ENCODE measurements around the gene GPATCH4. TPM values are rescaled to one million over a fixed set of nuclear protein-coding genes. Genes with fewer than 3 reads are reported as not detected.

Gene GPATCH4
- total RNA-seq, 1 experiment from 2014 or later = 84.2 TPM

DNA sequence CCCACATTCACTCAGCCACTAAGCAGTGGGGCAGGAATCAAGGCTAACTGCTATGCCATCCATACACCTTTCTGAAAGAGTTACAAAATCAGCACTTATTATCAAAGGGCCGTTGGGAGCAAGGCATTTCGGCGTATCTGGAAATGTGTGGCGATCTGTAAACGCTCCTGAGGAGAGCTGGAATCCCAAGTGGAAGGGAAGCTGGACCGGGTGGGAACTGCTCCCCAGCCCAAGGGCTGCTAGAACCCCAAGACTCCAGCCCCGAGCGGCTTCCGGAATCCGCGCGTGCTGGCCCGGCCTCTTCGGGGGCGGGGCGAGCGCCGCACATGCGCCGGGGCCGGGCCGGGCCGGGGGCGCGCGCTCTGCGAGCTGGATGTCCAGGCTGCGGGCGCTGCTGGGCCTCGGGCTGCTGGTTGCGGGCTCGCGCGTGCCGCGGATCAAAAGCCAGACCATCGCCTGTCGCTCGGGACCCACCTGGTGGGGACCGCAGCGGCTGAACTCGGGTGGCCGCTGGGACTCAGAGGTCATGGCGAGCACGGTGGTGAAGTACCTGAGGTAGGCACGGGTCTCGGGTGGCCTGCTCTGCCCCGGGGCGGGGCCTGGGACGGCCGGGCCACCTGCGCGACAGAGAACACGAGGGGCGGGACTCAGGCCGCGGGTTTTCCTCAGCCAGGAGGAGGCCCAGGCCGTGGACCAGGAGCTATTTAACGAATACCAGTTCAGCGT, 9.7 kb downstream of the GPATCH4 start, which contains the start of gene NAXE:
Gene NAXE (plus strand): TSS at position 345 of the 726 bp plus-strand sequence. CDS start 29 bp downstream, at position 374.
- CTCF ChIA-PET = interaction anchor here (0.6 to 1.7 kb wide), 4 partner anchors 10 to 209 kb away, joined by 4 to 9 read pairs (median 6); partner anchors contain the start of gene GPATCH4

DNA sequence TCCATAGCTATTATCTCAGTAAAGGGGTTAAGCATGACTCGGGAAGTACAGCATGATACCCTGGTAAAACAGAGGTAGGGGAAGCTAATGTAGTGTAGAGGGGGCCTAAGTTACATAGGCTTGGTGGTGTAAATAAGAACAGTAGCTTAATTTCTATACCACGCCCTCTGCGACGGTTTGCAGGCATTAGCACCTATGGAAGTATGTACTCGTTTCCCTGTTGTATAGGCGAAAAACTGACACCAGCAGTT, 10.2 kb downstream of the GPATCH4 start:
- CTCF ChIA-PET = interaction anchor here (0.7 to 1.7 kb wide), 3 partner anchors 11 to 208 kb away, joined by 4 to 9 read pairs (median 8); partner anchors contain the start of gene GPATCH4
- H3K27ac ChIP-seq (ENCODE audit: low read depth, low read length, poor library complexity, severe bottlenecking) = peak overlapping the region; percentile 88

More for the DNA sequence above, 9.7 kb downstream of the GPATCH4 start, which contains the start of gene NAXE:
- BruUV-seq (replicated peaks) = TSS peak; percentile 44
- Histone ChIP-seq H3K4me1 (ENCODE audit: insufficient read depth, low read length, poor library complexity, severe bottlenecking) (peaks cover 4% of the 10 kb centered on the region), H3K4me3 (ENCODE audit: low read depth, low read length, poor library complexity, severe bottlenecking) (peak within 1 kb of the TSS; percentile 84), H3K9me3 (ENCODE audit: low read depth, low read length, poor library complexity, severe bottlenecking) (no peaks in the 10 kb centered on the region), H3K27ac (ENCODE audit: low read depth, low read length, poor library complexity, severe bottlenecking) (peak within 1 kb of the TSS; percentile 88), H3K27me3 (replicated peaks; ENCODE audit: insufficient read depth, low read depth, low read length, poor library complexity) (no peaks in the 10 kb centered on the region), H3K36me3 (ENCODE audit: insufficient read depth, low read length, poor library complexity, severe bottlenecking) (peaks cover 35% of the 10 kb centered on the region)
- intact Hi-C loops (cut with micrococcal nuclease; ENCODE audit: unreplicated experiment) = no loop called here
- DNase-seq (ENCODE audit: low spot score) = peak; percentile 83
- POLR2A ChIA-PET (ENCODE audit: low non-redundant PET) = no interaction called here
- TF ChIP-seq, protein P1, sequence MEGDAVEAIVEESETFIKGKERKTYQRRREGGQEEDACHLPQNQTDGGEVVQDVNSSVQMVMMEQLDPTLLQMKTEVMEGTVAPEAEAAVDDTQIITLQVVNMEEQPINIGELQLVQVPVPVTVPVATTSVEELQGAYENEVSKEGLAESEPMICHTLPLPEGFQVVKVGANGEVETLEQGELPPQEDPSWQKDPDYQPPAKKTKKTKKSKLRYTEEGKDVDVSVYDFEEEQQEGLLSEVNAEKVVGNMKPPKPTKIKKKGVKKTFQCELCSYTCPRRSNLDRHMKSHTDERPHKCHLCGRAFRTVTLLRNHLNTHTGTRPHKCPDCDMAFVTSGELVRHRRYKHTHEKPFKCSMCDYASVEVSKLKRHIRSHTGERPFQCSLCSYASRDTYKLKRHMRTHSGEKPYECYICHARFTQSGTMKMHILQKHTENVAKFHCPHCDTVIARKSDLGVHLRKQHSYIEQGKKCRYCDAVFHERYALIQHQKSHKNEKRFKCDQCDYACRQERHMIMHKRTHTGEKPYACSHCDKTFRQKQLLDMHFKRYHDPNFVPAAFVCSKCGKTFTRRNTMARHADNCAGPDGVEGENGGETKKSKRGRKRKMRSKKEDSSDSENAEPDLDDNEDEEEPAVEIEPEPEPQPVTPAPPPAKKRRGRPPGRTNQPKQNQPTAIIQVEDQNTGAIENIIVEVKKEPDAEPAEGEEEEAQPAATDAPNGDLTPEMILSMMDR (conservative IDR thresholded peaks at IDR 0.05; ENCODE audit: low read depth, low read length) = no peak
- TF ChIP-seq EZH2 (IDR thresholded peaks at IDR 0.05; ENCODE audit: borderline replicate concordance, low read depth, low read length, poor library complexity, severe bottlenecking) = no peak

DNA sequence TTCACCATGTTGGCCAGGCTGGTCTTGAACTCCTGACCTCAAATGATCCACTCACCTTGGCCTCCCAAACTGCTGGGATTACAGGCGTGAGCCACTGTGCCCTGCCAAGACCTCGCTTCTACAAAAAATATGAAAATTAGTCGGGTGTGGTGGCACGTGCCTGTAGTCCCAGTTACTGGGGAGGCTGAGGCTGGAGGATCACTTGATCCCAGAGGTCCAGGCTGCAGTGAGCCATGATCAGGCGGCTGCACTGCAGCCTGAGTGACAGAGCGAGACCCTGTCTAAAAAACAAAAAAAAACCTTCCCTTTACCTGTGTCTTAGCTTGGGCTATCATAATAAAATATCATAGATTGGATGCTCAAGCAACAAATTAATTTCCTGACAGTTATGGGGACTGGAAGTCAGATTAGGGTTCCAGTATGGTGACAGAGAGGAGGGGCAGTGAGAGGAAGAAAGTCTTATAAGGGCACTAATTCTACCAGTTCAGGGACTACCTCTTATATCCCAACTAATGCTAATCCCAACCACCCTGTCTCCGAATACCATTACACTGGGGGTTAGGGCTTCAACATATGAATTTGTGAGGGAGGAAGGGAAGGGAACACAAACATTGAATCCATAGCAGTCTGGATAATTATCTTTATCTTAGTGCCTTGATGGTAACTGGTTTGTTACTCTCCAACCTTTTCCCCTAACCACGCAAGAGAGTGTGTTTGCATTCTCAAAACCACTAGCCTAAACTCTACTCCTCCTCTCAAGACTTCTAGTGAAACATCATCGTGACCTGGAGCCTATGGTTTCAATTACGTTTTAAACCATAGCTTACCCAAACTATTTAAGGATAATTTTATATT, 10.7 kb downstream of the GPATCH4 start:
- H3K27ac ChIP-seq (ENCODE audit: low read depth, low read length, poor library complexity, severe bottlenecking) = peak overlapping the region; percentile 88
- CTCF ChIA-PET = interaction anchor here (1.2 to 1.7 kb wide), 2 partner anchors 11 to 208 kb away, joined by 4 to 9 read pairs; partner anchors contain the start of gene GPATCH4
- no peaks in the 10 kb centered on the region for H3K9me3 ChIP-seq (ENCODE audit: low read depth, low read length, poor library complexity, severe bottlenecking)
- H3K36me3 ChIP-seq (ENCODE audit: insufficient read depth, low read length, poor library complexity, severe bottlenecking) = peaks cover 25% of the 10 kb centered on the region
- no peaks in the 10 kb centered on the region for H3K27me3 ChIP-seq (replicated peaks; ENCODE audit: insufficient read depth, low read depth, low read length, poor library complexity)
- TF ChIP-seq, protein P1 (conservative IDR thresholded peaks at IDR 0.05; ENCODE audit: low read depth, low read length) = no peak
- no peak for TF ChIP-seq EZH2 (IDR thresholded peaks at IDR 0.05; ENCODE audit: borderline replicate concordance, low read depth, low read length, poor library complexity, severe bottlenecking)
- peak overlapping the region; percentile 84 for H3K4me3 ChIP-seq (ENCODE audit: low read depth, low read length, poor library complexity, severe bottlenecking)
- H3K4me1 ChIP-seq (ENCODE audit: insufficient read depth, low read length, poor library complexity, severe bottlenecking) = peaks cover 4% of the 10 kb centered on the region
- no TSS peak for BruUV-seq (replicated peaks)
- intact Hi-C loops (cut with micrococcal nuclease; ENCODE audit: unreplicated experiment) = no loop called here
- DNase-seq (ENCODE audit: low spot score) = no peak
- POLR2A ChIA-PET (ENCODE audit: low non-redundant PET) = no interaction called here

More for the DNA sequence above, 10.2 kb downstream of the GPATCH4 start:
- intact Hi-C loops (cut with micrococcal nuclease; ENCODE audit: unreplicated experiment) = no loop called here
- Histone ChIP-seq H3K4me3 (ENCODE audit: low read depth, low read length, poor library complexity, severe bottlenecking) (peak overlapping the region; percentile 84), H3K27me3 (replicated peaks; ENCODE audit: insufficient read depth, low read depth, low read length, poor library complexity) (no peaks in the 10 kb centered on the region), H3K4me1 (ENCODE audit: insufficient read depth, low read length, poor library complexity, severe bottlenecking) (peaks cover 4% of the 10 kb centered on the region), H3K9me3 (ENCODE audit: low read depth, low read length, poor library complexity, severe bottlenecking) (no peaks in the 10 kb centered on the region), H3K36me3 (ENCODE audit: insufficient read depth, low read length, poor library complexity, severe bottlenecking) (peaks cover 31% of the 10 kb centered on the region)
- no peak for DNase-seq (ENCODE audit: low spot score)
- POLR2A ChIA-PET (ENCODE audit: low non-redundant PET) = no interaction called here
- no TSS peak for BruUV-seq (replicated peaks)
- TF ChIP-seq, protein P1 (conservative IDR thresholded peaks at IDR 0.05; ENCODE audit: low read depth, low read length) = no peak
- no peak for TF ChIP-seq EZH2 (IDR thresholded peaks at IDR 0.05; ENCODE audit: borderline replicate concordance, low read depth, low read length, poor library complexity, severe bottlenecking)

All from A673 (cell line).